H1 (cell line): ENCODE measurements around the gene HLA-F. TPM values are rescaled to one million over a fixed set of nuclear protein-coding genes. Genes with fewer than 3 reads are reported as not detected.

Source experiments
- CTCF ChIA-PET: fragments of 300-600 bp; sonication (Branson Sonifier 250); formaldehyde crosslinking; loops from one replicate; lab custom pipeline; 2021; ENCODE audit not compliant: partially characterized antibody; lab: Charles Lee
- POLR2A ChIA-PET: fragments of 300-600 bp; sonication (Branson Sonifier 250); formaldehyde crosslinking; loops from one replicate; lab custom pipeline; 2021; ENCODE audit warnings: inconsistent platforms; ENCODE audit not compliant: partially characterized antibody; lab: Charles Lee
- DNase-seq, 2 experiments: peaks; one replicate each; pipeline versions ENCODE4 v3.0.0 to v3.0.0-alpha.2; 2010 to 2022; ENCODE audit warnings: low spot score in 2 of 2, low read depth in 1 of 2, mixed read lengths in 1 of 2
- FAIRE-seq: peaks from 2 replicates; lab custom pipeline; 2011; peaks lifted over from hg19 to GRCh38; lab: Jason Lieb, UNC
- H2AFZ ChIP-seq: 2 replicates; pipeline ENCODE4 v1.8.1; 2012; ENCODE audit warnings: low read length, inconsistent platforms
- H2AK5ac ChIP-seq: 2 replicates; pipeline ENCODE4 v1.6.1; 2013; ENCODE audit warnings: low read depth, low read length
- H2BK120ac ChIP-seq: replicated peaks from 2 replicates; pipeline ENCODE3; 2013; ENCODE audit warnings: low read depth, low read length, inconsistent platforms
- H2BK12ac ChIP-seq: 2 replicates; pipeline ENCODE4 v1.6.1; 2013; ENCODE audit warnings: low read depth, low read length
- H2BK15ac ChIP-seq: 2 replicates; pipeline ENCODE4 v1.6.1; 2013; ENCODE audit warnings: low read length
- H2BK20ac ChIP-seq: 2 replicates; pipeline ENCODE4 v1.6.1; 2013; ENCODE audit warnings: low read length
- H2BK5ac ChIP-seq: 2 replicates; pipeline ENCODE4 v1.6.1; 2013; ENCODE audit warnings: low read depth, low read length
- H3K14ac ChIP-seq: 2 replicates; pipeline ENCODE4 v1.6.1; 2013; ENCODE audit warnings: inconsistent platforms; ENCODE audit not compliant: insufficient read length
- H3K18ac ChIP-seq: 2 replicates; pipeline ENCODE4 v1.6.1; 2013; ENCODE audit warnings: low read length; ENCODE audit errors: extremely low read depth
- H3K23ac ChIP-seq: 2 replicates; pipeline ENCODE4 v1.6.1; 2013; ENCODE audit warnings: inconsistent platforms; ENCODE audit not compliant: insufficient read length
- H3K23me2 ChIP-seq: 2 replicates; pipeline ENCODE4 v1.6.1; 2013; ENCODE audit warnings: low read depth, low read length
- H3K27ac ChIP-seq: 2 replicates; pipeline ENCODE4 v1.6.1; 2011; ENCODE audit warnings: low read depth, low read length, inconsistent platforms
- H3K27me3 ChIP-seq, 4 experiments: replicated peaks in 1 of 4; 1 replicate in 1 of 4; 2 replicates in 3 of 4; pipeline versions ENCODE4 v1.6.1 to v1.8.1; 2011 to 2013; ENCODE audit warnings: low read length in 3 of 4, mild to moderate bottlenecking in 3 of 4, inconsistent platforms in 2 of 4, mixed read lengths in 2 of 4, moderate library complexity in 1 of 4; ENCODE audit not compliant: control insufficient read depth in 3 of 4, insufficient read depth in 3 of 4; ENCODE audit errors: extremely low read depth in 1 of 4
- H3K36me3 ChIP-seq, 4 experiments: 2 replicates each; pipeline versions ENCODE4 v1.6.1 to v1.8.1; 2011 to 2013; ENCODE audit warnings: mild to moderate bottlenecking in 4 of 4, low read length in 3 of 4, moderate library complexity in 2 of 4, control low read depth in 1 of 4, inconsistent platforms in 1 of 4; ENCODE audit not compliant: insufficient read depth in 4 of 4, control insufficient read depth in 2 of 4
- H3K4ac ChIP-seq: replicated peaks from 2 replicates; pipeline ENCODE3; 2013; ENCODE audit warnings: low read length, low read depth, mixed read lengths, inconsistent platforms; ENCODE audit not compliant: insufficient read length
- H3K4me1 ChIP-seq, 4 experiments: replicated peaks in 1 of 4; 1 replicate in 1 of 4; 2 replicates in 3 of 4; pipeline versions ENCODE4 v1.6.1 to v1.8.1; 2011 to 2013; ENCODE audit warnings: low read length in 3 of 4, inconsistent platforms in 2 of 4, mixed read lengths in 1 of 4; ENCODE audit not compliant: insufficient read depth in 4 of 4, control insufficient read depth in 3 of 4
- H3K4me2 ChIP-seq, 2 experiments: 2 replicates each; pipeline versions ENCODE4 v1.6.1 to v1.8.1; 2011 to 2013; ENCODE audit warnings: low read depth in 2 of 2, low read length in 2 of 2, control low read depth in 1 of 2, inconsistent platforms in 1 of 2, mild to moderate bottlenecking in 1 of 2; ENCODE audit not compliant: insufficient read depth in 1 of 2
- H3K4me3 ChIP-seq, 4 experiments: fragments of 200-600, 300-600 bp in 1 of 4; sonication (generic), shearing (Covaris generic), sonication (Bioruptor Twin) in 1 of 4; 2 replicates each; pipeline versions ENCODE4 v1.5.1 to v1.8.1; 2011 to 2016; ENCODE audit warnings: low read length in 4 of 4, low read depth in 3 of 4, control low read depth in 2 of 4, inconsistent platforms in 2 of 4, mild to moderate bottlenecking in 2 of 4, mixed read lengths in 1 of 4, moderate library complexity in 1 of 4; ENCODE audit not compliant: insufficient read depth in 2 of 4; ENCODE audit errors: extremely low read depth in 1 of 4
- H3K56ac ChIP-seq: replicated peaks from 2 replicates; pipeline ENCODE3; 2013; ENCODE audit warnings: low read depth, mild to moderate bottlenecking, mixed read lengths, low read length, inconsistent platforms; ENCODE audit not compliant: insufficient read length
- H3K79me1 ChIP-seq: 2 replicates; pipeline ENCODE4 v1.6.1; 2013; ENCODE audit warnings: low read depth, low read length, control low read depth
- H3K79me2 ChIP-seq, 2 experiments: 2 replicates each; pipeline versions ENCODE4 v1.6.1 to v1.8.1; 2012 to 2013; ENCODE audit warnings: low read length in 2 of 2, mild to moderate bottlenecking in 2 of 2, inconsistent platforms in 1 of 2; ENCODE audit not compliant: insufficient read depth in 2 of 2, control insufficient read depth in 1 of 2
- H3K9ac ChIP-seq, 4 experiments: replicated peaks in 1 of 4; 1 replicate in 1 of 4; 2 replicates in 3 of 4; pipeline versions ENCODE4 v1.6.1 to v1.8.1; 2011 to 2013; ENCODE audit warnings: low read depth in 3 of 4, low read length in 3 of 4, control low read depth in 2 of 4, mild to moderate bottlenecking in 2 of 4, moderate library complexity in 2 of 4, inconsistent platforms in 1 of 4; ENCODE audit errors: extremely low read depth in 1 of 4
- H3K9me3 ChIP-seq, 2 experiments: 2 replicates each; pipeline versions ENCODE4 v1.6.1 to v1.8.1; 2012 to 2013; ENCODE audit warnings: mild to moderate bottlenecking in 2 of 2, moderate library complexity in 2 of 2, control low read depth in 1 of 2, inconsistent platforms in 1 of 2, low read depth in 1 of 2, low read length in 1 of 2, mixed read lengths in 1 of 2; ENCODE audit not compliant: insufficient read depth in 2 of 2
- H4K20me1 ChIP-seq, 2 experiments: replicated peaks in 1 of 2; 2 replicates each; pipeline versions ENCODE3 to v1.8.1; 2011 to 2013; ENCODE audit warnings: inconsistent platforms in 2 of 2, low read length in 2 of 2, mild to moderate bottlenecking in 1 of 2; ENCODE audit not compliant: insufficient read depth in 2 of 2, control insufficient read depth in 1 of 2
- H4K5ac ChIP-seq: 2 replicates; pipeline ENCODE4 v1.6.1; 2013; ENCODE audit warnings: low read length, low read depth, mixed read lengths, inconsistent platforms; ENCODE audit not compliant: insufficient read length
- H4K8ac ChIP-seq: 2 replicates; pipeline ENCODE4 v1.8.0; 2013; ENCODE audit warnings: mild to moderate bottlenecking, moderate library complexity, low read length, inconsistent platforms; ENCODE audit not compliant: insufficient read depth; ENCODE audit errors: extremely low read depth
- H4K91ac ChIP-seq: replicated peaks from 2 replicates; pipeline ENCODE3; 2013; ENCODE audit warnings: low read length, mixed read lengths, inconsistent platforms; ENCODE audit not compliant: insufficient read length
- CEBPB ChIP-seq: IDR thresholded peaks from 2 replicates; pipeline ENCODE4 v1.6.1; 2012; ENCODE audit warnings: low read depth, low read length
- GABPA ChIP-seq: IDR thresholded peaks from 2 replicates; pipeline ENCODE4 v1.6.1; 2011; ENCODE audit warnings: mild to moderate bottlenecking, low read length, moderate library complexity, borderline replicate concordance; ENCODE audit not compliant: insufficient read depth
- SIN3A ChIP-seq, 2 experiments: IDR thresholded peaks in 1 of 2; conservative IDR thresholded peaks in 1 of 2; 2 replicates each; pipeline ENCODE4 v1.6.1; 2011 to 2012; ENCODE audit warnings: low read length in 2 of 2, improper control_type of control experiment in 1 of 2, low read depth in 1 of 2, mild to moderate bottlenecking in 1 of 2
- WGBS, 2 experiments: shearing (Covaris generic) in 1 of 2; methylation state at CpG; one replicate each; pipeline versions ENCODE4 v1.1.6 to v1.1.7; 2013 to 2015; ENCODE audit warnings: low lambda C conversion rate in 2 of 2, mixed read lengths in 2 of 2, inconsistent platforms in 1 of 2, low coverage in 1 of 2, missing lambda C conversion rate in 1 of 2; ENCODE audit not compliant: insufficient replicate concordance in 2 of 2, insufficient coverage in 1 of 2, insufficient read length in 1 of 2; ENCODE audit errors: extremely low coverage in 1 of 2, missing lambda C conversion rate in 1 of 2; 5-methylcytosine and 5-hydroxymethylcytosine counted together
- polyA plus RNA-seq, 7 experiments: library from polyadenylated mRNA; depleted of rRNA in 3 of 7; stranded (reverse) in 5 of 7; unstranded in 2 of 7; fragments of >200 nt in 5 of 7; fragments of 200-250 nt in 2 of 7; gene quantifications; 1 replicate in 5 of 7; 2 replicates in 1 of 7; 4 replicates in 1 of 7; pipeline versions ENCODE4 v1.2.1 to v1.2.3, GENCODE V29; 2011 to 2013; ENCODE audit warnings: missing spikeins in 2 of 7, mixed read lengths in 2 of 7
- total RNA-seq: library from RNA; stranded (reverse); fragmentation: NEBNext Ultra II Directional; extraction: Animal tissue kit (Norgen Biotek cat#: 25700); gene quantifications from 2 replicates; pipeline ENCODE4 v1.2.1, GENCODE V29; 2021
- TF ChIP-seq, protein P1 (sequence below): IDR thresholded peaks from 2 replicates; pipeline ENCODE4 v1.6.1; 2012; ENCODE audit warnings: inconsistent platforms

Gene HLA-F
- total and polyA plus RNA-seq, 2 of the 8 experiments (the other 6 are each of a cell fraction or from before 2014, with no cell fraction given): 9.6 to 11.7 TPM

DNA sequence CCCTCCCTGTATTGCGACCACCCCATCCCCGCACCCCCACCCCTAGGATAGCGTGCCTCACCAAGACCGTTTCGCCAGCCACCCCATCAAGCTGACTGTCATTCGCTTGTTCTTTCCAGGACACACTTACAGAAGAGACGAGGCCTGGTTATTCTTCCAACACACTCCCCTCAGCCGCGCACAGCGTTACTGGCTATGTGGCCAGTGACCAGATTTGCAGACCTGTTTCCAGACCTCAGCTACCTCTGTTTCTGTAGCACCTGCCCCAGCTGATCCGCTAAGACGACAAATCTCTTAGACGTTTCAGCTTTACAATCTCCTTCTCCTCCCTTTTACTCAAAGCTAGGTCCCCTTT is 26.1 kb downstream of the HLA-F start:
- Histone ChIP-seq H2AK5ac (no peak overlapping the region), H3K36me3 (no peaks in the 10 kb centered on the region), H3K4me2 (peak overlapping the region; percentile 51 to 74), H2BK20ac (no peak overlapping the region), H3K23ac (no peak overlapping the region), H3K18ac (no peak overlapping the region), H3K79me2 (no peaks in the 10 kb centered on the region), H3K27me3 (peaks cover 11 to 52% (median 43%) of the 10 kb centered on the region in 4 experiments), H4K8ac (no peak overlapping the region), H3K4me1 (peaks cover 0 to 15% (median 5%) of the 10 kb centered on the region in 4 experiments; a peak in 4 of 7 replicates), H3K4ac (no peak overlapping the region), H3K4me3 (peak overlapping the region; percentile 9 to 76 (median 64); a peak in 7 of 8 replicates), H3K56ac (no peak overlapping the region), H3K9me3 (no peaks in the 10 kb centered on the region), H2BK15ac (no peak overlapping the region), H4K91ac (no peak overlapping the region), H2AFZ (no peak overlapping the region), H3K23me2 (peaks cover 21% of the 10 kb centered on the region), H3K27ac (no peak overlapping the region), H3K79me1 (peaks cover 4% of the 10 kb centered on the region; the same call in 1 of the 2 replicates), H2BK5ac (no peak overlapping the region), H4K5ac (no peak overlapping the region), H3K9ac (no peak overlapping the region), H4K20me1 (peaks cover 0 to 6% of the 10 kb centered on the region in 2 experiments), H2BK12ac (no peak overlapping the region), H2BK120ac (no peak overlapping the region), H3K14ac (no peak overlapping the region)
- ChIA-PET CTCF (interaction anchor here (1.0 to 8.6 kb wide), 12 partner anchors 9 to 101 kb away, joined by 3 to 88 read pairs (median 8); no protein-coding TSS in a partner anchor), POLR2A (interaction anchor here (1.2 to 3.5 kb wide), 6 partner anchors 9 to 311 kb away, joined by 3 to 15 read pairs (median 6); no protein-coding TSS in a partner anchor)
- DNase-seq (no peak), FAIRE-seq (no peak)
- WGBS, 2 experiments: 18% methylated on average over 12 of the region's 13 CpGs; no CpG with 5 or more reads in 1 of the 2 experiments
- TF ChIP-seq SIN3A (conservative IDR thresholded peaks at IDR 0.05 in 1 of 2, IDR thresholded peaks at IDR 0.05 in 1 of 2; ENCODE audit: low read depth in 1 of 2, low read length in 2 of 2): peak; percentile 6 to 31; a peak in 1 of 4 replicates
- TF ChIP-seq, protein P1, sequence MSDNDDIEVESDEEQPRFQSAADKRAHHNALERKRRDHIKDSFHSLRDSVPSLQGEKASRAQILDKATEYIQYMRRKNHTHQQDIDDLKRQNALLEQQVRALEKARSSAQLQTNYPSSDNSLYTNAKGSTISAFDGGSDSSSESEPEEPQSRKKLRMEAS: 0 out of 2 replicates have a peak, but pooled peaks have one; percentile 3
- TF ChIP-seq CEBPB: no peak
- TF ChIP-seq GABPA: no peak
